ENCODE measurements around the gene ATP9A. TPM values are rescaled to one million over a fixed set of nuclear protein-coding genes. Genes with fewer than 3 reads are reported as not detected.

The ATP9A gene
- total RNA-seq, 1 donor from 2014 or later = 18.2 TPM

- H3K27me3 ChIP-seq = peaks cover 63% of the 10 kb centered on the region
- H3F3A ChIP-seq (ENCODE audit: low read depth) = peaks cover 38% of the 10 kb centered on the region
- no peaks in the 10 kb centered on the region for H3K36me3 ChIP-seq
- H3K4me3 ChIP-seq = peak overlapping the region; percentile 52
- no peak overlapping the region for H2AFZ ChIP-seq (replicated peaks)
- peak overlapping the region; percentile 25 for H3K27ac Mint-ChIP-seq
- H3K79me2 ChIP-seq (ENCODE audit: low read depth) = no peaks in the 10 kb centered on the region
- H3K4me1 ChIP-seq = peaks cover 15% of the 10 kb centered on the region
- H3K4me3 Mint-ChIP-seq = peak overlapping the region; percentile 85
- no peak overlapping the region for H3K27ac ChIP-seq
- H3K9me3 ChIP-seq (ENCODE audit: low read depth) = no peaks in the 10 kb centered on the region
- H4K20me1 ChIP-seq (ENCODE audit: low read depth) = peaks cover 5% of the 10 kb centered on the region
- H3K27me3 Mint-ChIP-seq (ENCODE audit: insufficient read depth, low read depth) = peaks cover 39% of the 10 kb centered on the region
- H3K9ac ChIP-seq = no peak overlapping the region
- TF ChIP-seq EZH2 (IDR thresholded peaks at IDR 0.05) = no peak
- no peak for TF ChIP-seq EZH2phosphoT487 (IDR thresholded peaks at IDR 0.05)
- TF ChIP-seq CTCF (IDR thresholded peaks at IDR 0.05) = no peak
- peak; percentile 67 for DNase-seq (ENCODE audit: low spot score)
- peak overlapping the region; percentile 81 for H3K4me2 ChIP-seq
- H3K9me3 Mint-ChIP-seq = peaks cover 5% of the 10 kb centered on the region
- peaks cover 44% of the 10 kb centered on the region for H3K4me1 Mint-ChIP-seq
- H3K36me3 Mint-ChIP-seq = no peaks in the 10 kb centered on the region
Observed at GRCh38 chr20:51563486-51564332, 204.5 kb downstream of the ATP9A start.

GRCh38 chr20:51563174-51563485 is 205.1 kb downstream of the ATP9A start:
- Histone ChIP-seq H3K79me2 (ENCODE audit: low read depth) (no peaks in the 10 kb centered on the region), H3K36me3 (no peaks in the 10 kb centered on the region), H3K9ac (no peak overlapping the region), H3K4me3 (peak overlapping the region; percentile 52), H3K27ac (no peak overlapping the region), H4K20me1 (ENCODE audit: low read depth) (peaks cover 5% of the 10 kb centered on the region), H3K4me2 (peak overlapping the region; percentile 81), H3K27me3 (peaks cover 69% of the 10 kb centered on the region), H3F3A (ENCODE audit: low read depth) (peaks cover 38% of the 10 kb centered on the region), H2AFZ (replicated peaks) (peak overlapping the region; percentile 83), H3K9me3 (ENCODE audit: low read depth) (no peaks in the 10 kb centered on the region), H3K4me1 (peaks cover 15% of the 10 kb centered on the region)
- H3K4me3 Mint-ChIP-seq = peak overlapping the region; percentile 85
- H3K4me1 Mint-ChIP-seq = peaks cover 44% of the 10 kb centered on the region
- H3K36me3 Mint-ChIP-seq = no peaks in the 10 kb centered on the region
- peaks cover 3% of the 10 kb centered on the region for H3K9me3 Mint-ChIP-seq
- peaks cover 39% of the 10 kb centered on the region for H3K27me3 Mint-ChIP-seq (ENCODE audit: insufficient read depth, low read depth)
- no peak overlapping the region for H3K27ac Mint-ChIP-seq
- TF ChIP-seq EZH2phosphoT487 (IDR thresholded peaks at IDR 0.05) (no peak), EZH2 (IDR thresholded peaks at IDR 0.05) (peak; percentile 51), CTCF (IDR thresholded peaks at IDR 0.05) (no peak)
- DNase-seq (ENCODE audit: low spot score) = no peak

- H3K4me3 ChIP-seq = peak overlapping the region; percentile 52
- H3K9me3 ChIP-seq (ENCODE audit: low read depth) = no peaks in the 10 kb centered on the region
- no peaks in the 10 kb centered on the region for H3K36me3 ChIP-seq
- Mint-ChIP-seq H3K4me3 (peak overlapping the region; percentile 85), H3K9me3 (no peaks in the 10 kb centered on the region), H3K27ac (peak overlapping the region; percentile 66), H3K27me3 (ENCODE audit: insufficient read depth, low read depth) (peaks cover 39% of the 10 kb centered on the region), H3K36me3 (no peaks in the 10 kb centered on the region), H3K4me1 (peaks cover 46% of the 10 kb centered on the region)
- H3K27me3 ChIP-seq = peaks cover 69% of the 10 kb centered on the region
- no peaks in the 10 kb centered on the region for H3K79me2 ChIP-seq (ENCODE audit: low read depth)
- peaks cover 38% of the 10 kb centered on the region for H3F3A ChIP-seq (ENCODE audit: low read depth)
- peaks cover 5% of the 10 kb centered on the region for H4K20me1 ChIP-seq (ENCODE audit: low read depth)
- no peak overlapping the region for H3K9ac ChIP-seq
- peaks cover 15% of the 10 kb centered on the region for H3K4me1 ChIP-seq
- peak; percentile 83 for DNase-seq (ENCODE audit: low spot score)
- peak overlapping the region; percentile 81 for H3K4me2 ChIP-seq
- TF ChIP-seq EZH2phosphoT487 (IDR thresholded peaks at IDR 0.05) = no peak
- TF ChIP-seq EZH2 (IDR thresholded peaks at IDR 0.05) = peak; percentile 76
- peak; percentile 35 for TF ChIP-seq CTCF (IDR thresholded peaks at IDR 0.05)
- H3K27ac ChIP-seq = no peak overlapping the region
- peak overlapping the region; percentile 83 for H2AFZ ChIP-seq (replicated peaks)
Observed at GRCh38 chr20:51562332-51563173, 205.6 kb downstream of the ATP9A start.

Data from neural progenitor cell (in vitro differentiated cells).